HG02938 (cell line): ENCODE measurements around the gene CA7.
"Not testable (repeated sequence)": the region's sequence is repeated elsewhere in the genome, so short reads cannot be mapped to it uniquely, and the experiment has no call there.

Source experiments
- ATAC-seq: cut with Tn5 transposase; IDR thresholded peaks from one replicate; pipeline ENCODE4 v1.9.1; 2021; ENCODE audit warnings: mild to moderate bottlenecking, moderate library complexity; ENCODE audit not compliant: unreplicated experiment

Gene CA7

DNA sequence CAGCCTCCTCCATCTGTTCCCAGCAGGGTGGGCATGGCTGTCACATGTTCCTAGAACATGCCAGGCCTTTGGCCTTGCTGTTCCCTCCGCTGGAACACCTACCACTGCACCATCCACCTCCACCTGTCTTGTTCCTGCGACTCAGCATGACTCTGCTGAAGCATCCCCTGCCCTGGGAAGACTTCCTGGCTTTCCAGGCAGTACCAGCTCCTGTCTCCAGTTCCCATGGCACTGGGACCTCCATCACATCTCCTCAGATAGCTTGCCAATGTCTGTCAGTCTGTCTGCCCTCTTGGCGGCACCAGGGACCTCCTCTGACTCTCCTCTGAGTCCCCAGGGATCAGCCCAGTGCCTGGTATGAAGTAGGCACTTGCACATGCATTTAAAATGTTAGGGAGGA, 51.8 kb downstream of the CA7 start:
- no peak for ATAC-seq

DNA sequence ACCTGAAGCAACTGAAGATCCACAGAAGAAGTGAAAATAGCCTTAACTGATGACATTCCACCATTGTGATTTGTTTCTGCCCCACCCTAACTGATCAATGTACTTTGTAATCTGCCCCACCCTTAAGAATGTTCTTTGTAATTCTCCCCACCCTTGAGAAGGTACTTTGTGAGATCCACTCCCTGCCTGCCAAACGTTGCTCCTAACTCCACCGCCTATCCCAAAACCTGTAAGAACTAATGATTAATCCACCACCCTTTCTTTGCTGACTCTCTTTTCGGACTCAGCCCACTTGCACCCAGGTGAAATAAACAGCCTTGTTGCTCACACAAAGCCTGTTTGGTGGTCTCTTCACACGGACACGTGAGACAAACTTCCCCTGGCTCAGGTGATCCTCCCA, 52.5 kb downstream of the CA7 start:
- not testable (repeated sequence) for ATAC-seq

DNA sequence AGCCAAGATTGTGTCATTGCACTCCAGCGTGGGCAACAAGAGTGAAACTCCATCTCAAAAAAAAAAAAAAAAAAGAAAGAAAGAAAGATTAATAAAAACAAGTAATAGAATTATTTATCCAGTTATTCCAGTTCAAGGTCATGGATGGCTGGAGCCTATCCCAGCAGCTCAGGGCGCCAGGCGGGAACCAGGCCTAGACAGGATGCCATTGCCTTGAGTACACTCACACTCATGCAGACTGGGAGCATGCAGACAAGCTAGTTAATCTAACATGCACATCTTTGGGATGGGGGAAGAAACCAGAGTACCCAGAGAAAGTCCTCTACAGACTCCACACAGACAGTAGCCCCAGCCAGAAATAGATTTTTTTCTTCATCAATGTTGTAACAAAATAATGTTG, 54.0 kb downstream of the CA7 start:
- no peak for ATAC-seq

DNA sequence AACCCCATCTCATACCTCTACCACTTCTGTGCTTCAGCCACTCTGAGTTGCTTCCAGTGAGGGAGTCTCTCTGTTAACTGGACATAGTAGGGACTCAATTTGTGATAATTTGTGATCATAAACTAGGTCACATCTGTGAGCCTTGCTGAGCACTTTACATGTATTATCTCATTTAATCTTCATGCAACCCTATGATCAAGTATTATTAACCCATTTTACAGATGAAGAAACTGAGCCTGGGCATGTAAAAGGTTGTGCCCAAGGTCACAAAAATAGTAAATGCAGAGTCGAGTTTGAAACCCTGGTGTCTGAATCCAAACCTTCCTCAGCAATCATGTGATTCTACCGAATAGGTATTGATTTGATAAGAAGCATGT, 54.7 kb downstream of the CA7 start:
- ATAC-seq, result no peak

DNA sequence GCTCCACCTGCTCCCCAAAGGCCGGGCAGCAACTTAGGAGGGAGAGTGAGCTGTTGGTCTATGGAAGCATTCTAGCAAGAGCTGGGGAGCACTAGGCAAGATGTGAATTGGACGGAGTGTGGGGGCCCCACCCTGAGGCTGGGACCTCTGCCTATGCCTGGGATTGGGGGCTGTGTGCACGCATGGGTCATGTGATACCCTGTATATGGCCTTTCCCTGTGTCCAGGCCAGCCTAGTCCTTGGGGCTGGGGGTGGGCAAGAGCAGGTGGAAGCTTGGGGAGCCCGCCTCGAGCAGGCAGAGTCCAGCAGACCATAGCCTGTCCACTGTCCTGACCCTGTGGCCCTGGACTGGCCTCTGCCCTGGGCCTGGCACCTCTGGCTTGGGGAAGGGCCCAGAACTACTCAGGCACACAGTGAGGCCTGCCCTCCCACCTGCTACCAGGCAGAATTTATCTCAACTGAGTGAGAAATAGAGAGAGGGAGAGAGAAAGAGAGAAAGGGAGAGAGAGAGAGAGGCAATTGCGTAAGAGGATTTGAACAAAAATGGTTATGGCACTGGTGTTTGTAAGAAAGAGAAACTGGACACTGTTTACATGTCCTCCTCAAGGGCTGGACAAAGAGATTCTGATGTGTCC, 55.2 kb downstream of the CA7 start:
- ATAC-seq, result no peak

DNA sequence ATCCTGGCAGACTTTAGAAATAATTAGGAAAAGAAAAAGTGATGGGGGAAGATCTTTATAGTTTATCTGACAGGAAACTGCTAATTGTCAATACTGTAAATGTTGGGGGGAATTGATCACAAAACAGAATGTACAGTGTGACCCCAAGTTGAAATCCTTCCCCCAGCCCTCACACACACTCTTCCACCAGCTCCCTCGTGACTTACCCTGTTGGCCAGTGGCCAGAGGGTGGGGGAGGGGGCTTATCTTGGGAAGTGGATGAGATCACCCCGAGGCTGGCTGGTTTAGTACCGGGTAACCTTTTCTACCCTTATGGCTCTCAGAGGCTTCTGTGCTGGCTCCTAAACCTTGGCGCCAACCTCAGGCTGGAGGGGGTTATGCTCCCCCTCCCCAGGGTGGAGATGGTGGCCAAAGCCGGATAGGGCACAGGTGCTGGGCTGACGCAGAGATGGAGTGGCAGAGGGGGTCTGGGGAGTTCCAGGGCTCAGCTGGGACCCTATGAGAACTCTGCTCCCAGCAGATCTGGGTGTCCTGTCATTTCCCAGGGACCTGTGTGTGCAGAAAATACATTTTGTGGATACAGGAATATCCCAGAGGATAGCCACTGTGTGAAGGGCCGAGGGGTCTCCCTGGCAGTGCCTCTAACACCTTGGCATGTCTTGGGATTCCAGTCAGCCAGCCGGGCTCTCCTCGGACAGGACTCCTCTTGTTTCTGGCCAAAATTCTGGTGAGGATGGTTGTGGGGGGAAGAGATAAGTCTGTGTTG, 55.9 kb downstream of the CA7 start:
- ATAC-seq, result no peak

DNA sequence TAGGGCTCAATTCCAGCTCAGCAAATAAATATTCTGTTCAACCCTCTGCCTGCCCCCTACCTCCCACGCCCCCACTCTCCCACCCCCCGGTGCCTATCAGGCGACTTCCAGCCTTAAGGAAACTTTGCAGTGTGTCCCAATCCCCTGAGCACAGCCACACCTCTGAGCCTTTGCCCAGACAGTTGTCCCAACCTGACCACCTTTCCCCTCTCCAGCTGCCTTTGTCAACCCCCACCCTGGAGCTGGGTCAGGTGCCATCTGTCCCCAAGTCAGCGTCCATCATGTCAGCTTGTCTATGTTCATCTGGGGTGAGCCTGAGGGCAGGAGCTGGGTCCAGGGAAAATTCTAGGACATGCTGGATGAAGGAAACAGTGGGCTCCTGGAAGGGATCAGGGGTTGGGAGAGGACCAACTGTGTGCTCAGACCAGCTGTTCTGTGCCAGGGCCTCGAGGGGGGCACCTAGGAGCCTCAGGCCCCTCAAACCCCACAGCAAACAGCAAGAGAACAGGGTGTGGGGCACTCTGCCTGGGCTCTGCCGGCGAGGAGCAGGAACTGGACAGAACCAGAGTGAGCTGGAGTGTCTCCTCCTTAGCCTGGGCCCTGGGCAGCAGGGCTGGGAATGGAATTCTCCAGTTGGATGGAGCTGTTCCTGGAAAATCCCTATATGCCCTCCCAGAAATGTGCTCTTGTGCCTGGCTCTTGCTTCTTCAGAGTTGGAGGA, 56.7 kb downstream of the CA7 start:
- no peak for ATAC-seq

DNA sequence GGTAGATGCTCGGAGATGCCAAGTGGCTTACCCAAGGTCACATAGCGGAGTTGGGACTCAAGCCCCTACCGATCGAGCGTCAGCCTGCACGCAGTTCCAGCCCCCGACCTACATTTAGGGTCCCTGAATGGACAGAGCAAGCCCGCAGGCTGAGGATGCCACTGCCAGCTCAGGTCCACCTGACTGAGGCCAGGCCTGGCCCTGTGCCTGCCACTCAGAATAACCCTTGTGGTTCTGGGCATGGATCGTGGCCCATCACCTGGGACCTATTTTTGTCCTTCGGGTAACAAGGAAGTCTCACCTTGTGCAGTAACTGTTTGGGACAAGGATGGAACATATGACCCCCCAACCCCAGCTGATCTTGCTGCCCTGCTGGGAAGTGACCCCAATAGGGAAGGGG, 57.4 kb downstream of the CA7 start:
- ATAC-seq, result no peak

DNA sequence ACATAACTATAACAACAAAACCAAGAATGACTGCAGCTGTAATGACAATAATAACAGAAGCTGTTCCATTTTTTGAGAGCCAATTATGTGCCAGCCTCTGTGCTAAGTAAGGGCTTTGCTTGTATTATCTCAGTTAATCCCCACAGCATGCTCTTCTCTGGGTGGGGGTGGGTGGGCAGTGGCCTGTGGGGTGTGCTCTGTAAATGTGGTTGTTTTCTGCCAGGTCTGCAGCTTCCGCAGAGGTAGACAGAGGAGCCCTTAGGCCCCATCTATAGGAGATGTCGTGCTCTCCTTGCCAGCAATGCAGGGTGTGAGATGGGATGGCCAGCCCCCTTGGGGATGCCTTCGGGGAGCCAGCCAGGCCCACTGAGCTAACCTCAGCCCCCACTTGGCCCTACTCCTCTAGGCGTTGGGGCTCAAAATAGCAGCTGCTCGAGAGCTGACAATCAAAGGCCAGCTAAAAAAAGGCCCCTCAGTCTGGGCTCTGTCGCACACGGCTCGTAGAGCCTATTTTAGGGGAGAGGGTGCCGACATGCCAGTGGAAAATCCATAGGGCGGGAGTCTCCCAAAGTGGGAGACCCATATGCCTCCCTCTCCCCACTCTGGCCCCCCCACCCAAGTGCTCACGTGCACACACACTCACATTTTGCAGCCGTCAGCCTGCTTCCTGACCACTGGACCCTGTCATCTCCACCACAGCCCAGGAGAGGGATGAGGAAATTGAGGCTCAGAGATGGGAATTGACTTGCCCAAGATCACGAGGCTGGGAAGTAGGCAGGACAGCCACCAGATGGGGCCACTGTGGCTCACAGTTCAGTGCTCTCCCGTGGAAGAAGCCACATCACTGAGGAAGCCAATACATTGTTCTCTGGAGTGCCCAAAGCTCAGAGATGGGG, 58.7 kb downstream of the CA7 start:
- ATAC-seq, result no peak
